HEK293 (cell line): ENCODE results near the gene ZNF343.

Source experiments
- CTCF ChIA-PET: fragments of 350-600 bp; formaldehyde crosslinking; extraction: SDS; loops from one replicate; lab custom pipeline; 2021; ENCODE audit warnings: antibody characterized with exemption; lab: Yijun Ruan, JAX
- POLR2A ChIA-PET: fragments of 300-600 bp; formaldehyde crosslinking; extraction: SDS; loops from one replicate; lab custom pipeline; 2020; ENCODE audit warnings: antibody characterized with exemption, inconsistent platforms; lab: Yijun Ruan, JAX
- H3K27ac ChIP-seq: fragments of 200-500 bp; sonication (Bioruptor generic); 2 replicates; pipeline ENCODE4 v1.5.1; 2014; ENCODE audit warnings: low read depth, low read length, control low read depth, inconsistent platforms; ENCODE audit errors: extremely low read depth
- H3K36me3 ChIP-seq, 2 experiments: fragments of 200-500 bp in 1 of 2; sonication (Bioruptor generic) in 1 of 2; 1 replicate in 1 of 2; 2 replicates in 1 of 2; pipeline ENCODE4 v1.5.1; 2014 to 2017; ENCODE audit warnings: inconsistent platforms in 2 of 2, low read length in 2 of 2; ENCODE audit not compliant: control insufficient read depth in 2 of 2, insufficient read depth in 1 of 2
- H3K4me1 ChIP-seq: fragments of 200-500 bp; sonication (Bioruptor generic); 2 replicates; pipeline ENCODE4 v1.5.1; 2014; ENCODE audit warnings: mild to moderate bottlenecking, low read length, inconsistent platforms; ENCODE audit not compliant: control insufficient read depth, insufficient read depth
- H3K4me3 ChIP-seq: 2 replicates; pipeline ENCODE4 v1.5.1; 2011; ENCODE audit warnings: low read depth, mild to moderate bottlenecking, control low read depth, low read length, moderate library complexity
- H3K9me3 ChIP-seq: fragments of 200-500 bp; sonication (Bioruptor generic); 2 replicates; pipeline ENCODE4 v1.5.1; 2014; ENCODE audit warnings: low read depth, low read length, inconsistent platforms; ENCODE audit not compliant: control insufficient read depth, insufficient read depth
- GLIS1 ChIP-seq: fragments of 450-650 bp; formaldehyde crosslinking; IDR thresholded peaks from 2 replicates; pipeline ENCODE4 v1.5.1; 2016; ENCODE audit warnings: missing biosample characterization, missing genetic modification characterization
- HIC1 ChIP-seq: fragments of 450-650 bp; formaldehyde crosslinking; IDR thresholded peaks from 2 replicates; pipeline ENCODE4 v1.5.1; 2016; ENCODE audit warnings: missing biosample characterization, missing genetic modification characterization
- OSR2 ChIP-seq: fragments of 450-650 bp; formaldehyde crosslinking; IDR thresholded peaks from 2 replicates; pipeline ENCODE4 v1.5.1; 2016; ENCODE audit warnings: missing biosample characterization, missing genetic modification characterization
- RBAK ChIP-seq: fragments of 450-650 bp; formaldehyde crosslinking; IDR thresholded peaks from 2 replicates; pipeline ENCODE4 v1.5.1; 2016; ENCODE audit warnings: missing biosample characterization, missing genetic modification characterization
- SP3 ChIP-seq: fragments of 450-650 bp; formaldehyde crosslinking; IDR thresholded peaks from 2 replicates; pipeline ENCODE4 v1.5.1; 2016; ENCODE audit warnings: missing biosample characterization, missing genetic modification characterization
- YY2 ChIP-seq: fragments of 450-650 bp; formaldehyde crosslinking; IDR thresholded peaks from 2 replicates; pipeline ENCODE4 v1.5.1; 2016; ENCODE audit warnings: missing biosample characterization, missing genetic modification characterization
- ZBTB11 ChIP-seq: fragments of 450-650 bp; formaldehyde crosslinking; conservative IDR thresholded peaks from 2 replicates; pipeline ENCODE4 v1.5.1; 2016; ENCODE audit warnings: low read depth, missing biosample characterization, missing genetic modification characterization
- ZBTB17 ChIP-seq: fragments of 450-650 bp; formaldehyde crosslinking; IDR thresholded peaks from 2 replicates; pipeline ENCODE4 v1.5.1; 2016; ENCODE audit warnings: missing biosample characterization, missing genetic modification characterization
- ZBTB20 ChIP-seq: fragments of 450-650 bp; formaldehyde crosslinking; IDR thresholded peaks from 2 replicates; pipeline ENCODE4 v1.5.1; 2016; ENCODE audit warnings: missing biosample characterization, missing genetic modification characterization
- ZBTB26 ChIP-seq: fragments of 450-650 bp; formaldehyde crosslinking; optimal IDR thresholded peaks from 2 replicates; pipeline ENCODE3; 2016; ENCODE audit warnings: missing biosample characterization, mild to moderate bottlenecking, missing genetic modification characterization
- ZBTB48 ChIP-seq: fragments of 450-650 bp; formaldehyde crosslinking; IDR thresholded peaks from 2 replicates; pipeline ENCODE4 v1.5.1; 2016; ENCODE audit warnings: missing biosample characterization, missing genetic modification characterization
- ZBTB8A ChIP-seq: fragments of 450-650 bp; formaldehyde crosslinking; IDR thresholded peaks from 2 replicates; pipeline ENCODE4 v1.5.1; 2016; ENCODE audit warnings: missing biosample characterization, missing genetic modification characterization
- ZIC2 ChIP-seq: fragments of 450-650 bp; formaldehyde crosslinking; IDR thresholded peaks from 2 replicates; pipeline ENCODE4 v1.5.1; 2016; ENCODE audit warnings: missing biosample characterization, missing genetic modification characterization
- ZNF146 ChIP-seq: fragments of 450-650 bp; formaldehyde crosslinking; IDR thresholded peaks from 2 replicates; pipeline ENCODE4 v1.5.1; 2016; ENCODE audit warnings: missing biosample characterization, missing genetic modification characterization
- ZNF157 ChIP-seq: fragments of 450-650 bp; formaldehyde crosslinking; IDR thresholded peaks from 2 replicates; pipeline ENCODE4 v1.5.1; 2016; ENCODE audit warnings: missing biosample characterization, missing genetic modification characterization
- ZNF18 ChIP-seq: fragments of 450-650 bp; formaldehyde crosslinking; IDR thresholded peaks from 2 replicates; pipeline ENCODE4 v1.5.1; 2016; ENCODE audit warnings: missing biosample characterization, missing genetic modification characterization
- ZNF2 ChIP-seq: fragments of 450-650 bp; formaldehyde crosslinking; IDR thresholded peaks from 2 replicates; pipeline ENCODE4 v1.5.1; 2016; ENCODE audit warnings: missing biosample characterization, missing genetic modification characterization
- ZNF350 ChIP-seq: fragments of 450-650 bp; formaldehyde crosslinking; IDR thresholded peaks from 2 replicates; pipeline ENCODE4 v1.5.0; 2017; ENCODE audit warnings: missing biosample characterization, mild to moderate bottlenecking, missing genetic modification characterization
- ZNF416 ChIP-seq: fragments of 450-650 bp; formaldehyde crosslinking; IDR thresholded peaks from 2 replicates; pipeline ENCODE4 v1.5.1; 2016; ENCODE audit warnings: missing biosample characterization, missing genetic modification characterization
- ZNF600 ChIP-seq: fragments of 450-650 bp; formaldehyde crosslinking; IDR thresholded peaks from 2 replicates; pipeline ENCODE4 v1.5.1; 2016; ENCODE audit warnings: missing biosample characterization, missing genetic modification characterization
- ZNF639 ChIP-seq: fragments of 450-650 bp; formaldehyde crosslinking; IDR thresholded peaks from 2 replicates; pipeline ENCODE4 v1.5.1; 2016; ENCODE audit warnings: missing biosample characterization, missing genetic modification characterization
- ZNF677 ChIP-seq: fragments of 450-650 bp; IDR thresholded peaks from 2 replicates; pipeline ENCODE4 v1.5.0; 2018; ENCODE audit warnings: missing biosample characterization, mild to moderate bottlenecking, missing genetic modification characterization, moderate library complexity
- ZNF692 ChIP-seq: fragments of 450-650 bp; formaldehyde crosslinking; IDR thresholded peaks from 2 replicates; pipeline ENCODE4 v1.5.1; 2016; ENCODE audit warnings: missing biosample characterization, missing genetic modification characterization
- ZNF76 ChIP-seq: fragments of 450-650 bp; formaldehyde crosslinking; IDR thresholded peaks from 2 replicates; pipeline ENCODE4; 2016; ENCODE audit warnings: low read depth, missing biosample characterization, missing genetic modification characterization, borderline replicate concordance

ZNF343 gene

GRCh38 chr20:2508631-2509467, at the start of gene ZNF343:
Gene ZNF343 (minus strand): TSS chr20:2508915. CDS start chr20:2493895, 15,020 bp downstream.
- Histone ChIP-seq H3K36me3 (no peaks in the 10 kb centered on the region), H3K4me3 (peak within 1 kb of the TSS; percentile 76), H3K9me3 (no peaks in the 10 kb centered on the region), H3K27ac (peak within 1 kb of the TSS; percentile 93), H3K4me1 (peaks cover 4% of the 10 kb centered on the region; the same call in 1 of the 2 replicates)
- CTCF ChIA-PET: interaction anchor here (0.6 to 12.4 kb wide), 3 partner anchors 14 to 1228 kb away, joined by 4 to 171 read pairs (median 8); no protein-coding TSS in a partner anchor
- POLR2A ChIA-PET: interaction anchor here (2.2 to 3.4 kb wide), 3 partner anchors 13 to 143 kb away, joined by 7 to 34 read pairs (median 9); partner anchors contain the start of gene SNRPB
- TF ChIP-seq ZNF677 (tag by site-specific recombination): peak; percentile 90
- TF ChIP-seq ZNF692: peak; percentile 24
- TF ChIP-seq ZBTB11 (tag by site-specific recombination): peak; percentile 82
- TF ChIP-seq ZBTB20: peak; percentile 87
- no peak for TF ChIP-seq ZNF18 (tag by site-specific recombination)
- TF ChIP-seq ZNF350 (tag by site-specific recombination): no peak
- no peak for TF ChIP-seq HIC1 (tag by site-specific recombination)
- TF ChIP-seq RBAK (tag by site-specific recombination): no peak
- peak; percentile 45; the same call in 1 of the 2 replicates for TF ChIP-seq ZNF600 (tag by site-specific recombination)
- peak; percentile 88 for TF ChIP-seq ZBTB17 (tag by site-specific recombination)
- TF ChIP-seq ZNF639 (tag by site-specific recombination): peak; percentile 26; the same call in 1 of the 2 replicates
- peak; percentile 84 for TF ChIP-seq ZBTB26 (tag by site-specific recombination)
- peak; percentile 54 for TF ChIP-seq SP3 (tag by site-specific recombination)
- peak; percentile 29; the same call in 1 of the 2 replicates for TF ChIP-seq ZNF2 (tag by site-specific recombination)
- peak; percentile 31 for TF ChIP-seq ZIC2
- TF ChIP-seq YY2 (tag by site-specific recombination): peak; percentile 53; the same call in 1 of the 2 replicates
- TF ChIP-seq ZNF76 (tag by site-specific recombination): peak; percentile 98
- peak; percentile 59 for TF ChIP-seq ZBTB48 (tag by site-specific recombination)
- TF ChIP-seq GLIS1: peak; percentile 22
- TF ChIP-seq ZNF416 (tag by site-specific recombination): no peak
- TF ChIP-seq ZNF146 (tag by site-specific recombination): 0 out of 2 replicates have a peak, but pooled peaks have one; percentile 7
- peak; percentile 35; the same call in 1 of the 2 replicates for TF ChIP-seq ZBTB8A (tag by site-specific recombination)
- TF ChIP-seq OSR2 (tag by site-specific recombination): peak; percentile 31; the same call in 1 of the 2 replicates
- no peak for TF ChIP-seq ZNF157 (tag by site-specific recombination)
